Lower leg skin (tissue), 3 donors: ENCODE measurements around the gene ZNF396.

Experiments
- POLR2A ChIP-seq, 2 donors: fragments of 450-650 bp; IDR thresholded peaks; one replicate each; pipeline ENCODE4 v1.6.1; 2016 to 2017; ENCODE audit warnings: antibody characterized with exemption in 2 of 2, mild to moderate bottlenecking in 1 of 2, moderate library complexity in 1 of 2
- TF ChIP-seq, protein P1 (sequence below), 3 donors: fragments of 450-650 bp; IDR thresholded peaks; one replicate each; pipeline ENCODE4 v1.5.1; 2016; ENCODE audit warnings: antibody characterized with exemption in 3 of 3, mild to moderate bottlenecking in 3 of 3, moderate library complexity in 2 of 3

DNA sequence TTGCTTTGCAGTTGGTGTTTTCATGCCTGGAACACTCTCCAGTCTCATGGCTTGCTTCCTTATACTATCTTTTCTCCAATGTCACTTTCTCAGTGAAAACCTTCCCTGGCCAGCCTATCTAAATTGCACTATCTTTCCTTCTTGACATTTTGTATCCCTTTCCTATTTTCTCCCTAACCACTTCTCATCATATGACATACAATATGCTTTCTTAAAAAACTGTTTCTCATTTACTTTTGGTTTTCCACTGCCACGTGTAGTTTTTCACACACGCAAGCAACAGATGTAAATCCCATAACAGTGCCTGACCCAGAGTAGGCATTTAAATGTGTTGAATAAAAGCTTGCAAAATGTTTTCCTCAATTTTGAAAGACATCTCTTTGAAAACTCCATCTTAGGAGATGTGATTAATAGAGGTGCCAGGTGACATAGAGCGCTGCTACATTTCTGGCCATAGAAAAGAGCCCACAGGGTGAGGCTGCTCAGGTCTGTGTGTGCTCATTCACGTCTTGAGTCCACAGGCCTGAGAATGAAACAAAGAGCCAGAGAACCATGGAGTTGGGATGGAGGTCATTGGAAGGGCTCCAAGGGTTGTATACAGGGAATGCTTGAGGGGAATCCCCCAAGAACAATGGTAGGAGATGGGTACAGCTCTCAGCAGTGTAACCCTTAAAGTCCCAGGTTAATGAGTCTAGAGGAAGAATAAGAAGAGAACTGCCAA is 45.6 kb downstream of the ZNF396 start:
- TF ChIP-seq, protein P1, sequence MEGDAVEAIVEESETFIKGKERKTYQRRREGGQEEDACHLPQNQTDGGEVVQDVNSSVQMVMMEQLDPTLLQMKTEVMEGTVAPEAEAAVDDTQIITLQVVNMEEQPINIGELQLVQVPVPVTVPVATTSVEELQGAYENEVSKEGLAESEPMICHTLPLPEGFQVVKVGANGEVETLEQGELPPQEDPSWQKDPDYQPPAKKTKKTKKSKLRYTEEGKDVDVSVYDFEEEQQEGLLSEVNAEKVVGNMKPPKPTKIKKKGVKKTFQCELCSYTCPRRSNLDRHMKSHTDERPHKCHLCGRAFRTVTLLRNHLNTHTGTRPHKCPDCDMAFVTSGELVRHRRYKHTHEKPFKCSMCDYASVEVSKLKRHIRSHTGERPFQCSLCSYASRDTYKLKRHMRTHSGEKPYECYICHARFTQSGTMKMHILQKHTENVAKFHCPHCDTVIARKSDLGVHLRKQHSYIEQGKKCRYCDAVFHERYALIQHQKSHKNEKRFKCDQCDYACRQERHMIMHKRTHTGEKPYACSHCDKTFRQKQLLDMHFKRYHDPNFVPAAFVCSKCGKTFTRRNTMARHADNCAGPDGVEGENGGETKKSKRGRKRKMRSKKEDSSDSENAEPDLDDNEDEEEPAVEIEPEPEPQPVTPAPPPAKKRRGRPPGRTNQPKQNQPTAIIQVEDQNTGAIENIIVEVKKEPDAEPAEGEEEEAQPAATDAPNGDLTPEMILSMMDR (IDR thresholded peaks at IDR 0.05) = no peak
- no peak for TF ChIP-seq POLR2A (IDR thresholded peaks at IDR 0.05)
